ENCODE results near the gene NEK6.

The NEK6 gene

DNA sequence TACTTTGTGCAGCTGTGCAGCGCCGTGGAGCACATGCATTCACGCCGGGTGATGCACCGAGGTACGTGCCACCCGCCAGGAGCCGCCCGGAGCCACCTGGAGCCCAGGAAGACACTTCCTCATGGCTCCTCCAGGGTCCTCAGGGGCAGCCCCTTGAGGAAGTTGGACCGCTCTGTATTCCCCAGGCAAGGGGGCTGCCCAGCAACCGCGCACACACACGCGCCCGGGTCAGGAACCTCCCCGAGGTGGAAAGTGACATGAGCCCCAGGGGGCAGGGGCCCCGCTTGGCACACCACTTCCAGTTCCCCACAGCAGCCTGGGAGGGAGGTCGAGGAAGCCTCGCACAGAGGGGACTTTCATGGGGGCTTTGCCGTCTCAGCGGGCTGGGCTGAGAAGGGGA is 68.6 kb downstream of the NEK6 start:
- DNase-seq = no peak

GRCh38 chr9:124327491-124327890 is 69.7 kb downstream of the NEK6 start:
- DNase-seq = no peak

DNA sequence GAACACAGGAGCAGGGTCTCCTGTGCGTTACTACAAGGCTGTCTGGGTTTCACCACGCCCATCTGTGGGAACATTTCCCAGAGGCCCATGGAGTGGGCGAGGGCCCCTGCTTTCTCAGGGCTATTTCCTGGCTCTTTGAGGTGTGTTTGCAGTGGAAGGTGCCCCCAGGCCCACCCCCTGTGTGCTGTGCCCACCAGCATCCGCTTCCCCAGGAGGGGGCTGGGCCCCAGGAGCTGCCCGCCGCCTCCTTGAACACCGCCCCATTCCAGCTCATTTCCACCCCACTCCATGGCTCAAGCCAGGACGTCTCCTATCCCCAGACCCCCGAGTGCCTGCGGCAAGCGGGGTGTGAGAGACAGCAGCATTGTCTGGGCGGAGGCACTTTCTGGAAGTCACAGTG is 70.5 kb downstream of the NEK6 start:
- DNase-seq = no peak

DNA sequence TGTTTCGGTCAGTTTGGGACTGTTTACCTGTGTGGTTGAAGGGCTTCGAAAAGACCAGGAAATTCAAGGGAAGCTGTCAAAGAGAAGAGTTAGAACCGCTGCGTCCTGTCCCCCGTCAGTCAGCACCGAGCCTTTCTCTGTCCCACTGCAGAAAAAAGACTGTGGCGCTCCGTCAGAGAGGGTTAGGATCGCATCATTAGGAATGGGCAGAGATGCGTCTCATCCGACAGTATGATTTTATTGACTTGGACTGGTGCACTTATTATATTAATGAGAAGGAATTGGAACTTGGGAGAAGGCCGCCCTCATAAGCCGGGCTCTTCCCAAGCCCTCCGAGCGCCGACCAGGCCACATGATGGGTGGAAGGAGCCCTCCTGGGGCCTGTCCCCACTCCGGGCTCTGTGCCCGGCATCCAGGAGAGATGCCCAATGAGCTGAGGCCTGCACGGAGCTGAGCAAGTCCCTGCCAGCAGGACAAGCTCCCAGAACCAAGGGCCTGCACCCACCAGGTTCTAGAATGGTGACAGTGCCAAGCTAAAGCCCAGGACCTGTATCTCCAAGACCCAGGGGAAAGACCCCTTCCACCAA is 71.5 kb downstream of the NEK6 start:
- no peak for DNase-seq

DNA sequence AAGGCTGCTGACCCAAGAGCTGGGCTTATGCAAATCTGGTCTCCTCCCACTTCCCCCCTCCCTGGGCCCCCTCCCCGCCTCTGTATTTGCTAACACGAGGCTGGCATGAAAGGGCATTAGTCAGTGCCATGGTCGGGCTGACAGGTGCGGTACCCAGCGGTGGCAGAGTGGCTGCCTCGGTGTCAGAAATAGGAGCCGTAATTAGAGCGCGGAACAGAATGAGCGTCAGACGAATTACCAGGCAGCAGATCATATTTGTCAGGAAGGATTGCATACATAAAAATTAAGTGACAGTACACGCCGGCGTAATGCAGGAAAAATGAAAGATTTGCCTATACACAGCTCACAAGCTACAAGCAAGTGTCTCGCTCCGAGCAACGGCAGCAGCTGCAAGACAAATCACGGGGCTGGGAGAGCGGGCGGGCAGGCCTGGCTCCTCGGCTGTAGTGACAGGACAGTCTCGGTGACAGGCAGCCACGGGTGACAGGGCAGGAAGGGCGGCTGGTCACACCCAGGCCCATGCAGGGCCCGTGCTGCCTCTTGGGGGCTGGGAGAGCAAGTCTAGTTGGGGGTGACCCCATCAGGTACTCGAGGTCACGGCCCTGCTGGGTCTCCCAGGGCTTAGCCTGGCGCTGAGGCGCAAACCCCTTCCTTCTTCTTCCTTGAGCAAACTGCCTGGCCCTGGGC is 72.4 kb downstream of the NEK6 start:
- no peak for DNase-seq

GRCh38 chr9:124331580-124331979 is 73.8 kb downstream of the NEK6 start:
- DNase-seq = no peak

GRCh38 chr9:124332361-124333202 is 74.8 kb downstream of the NEK6 start:
- DNase-seq = no peak

GRCh38 chr9:124333203-124333579 is 75.4 kb downstream of the NEK6 start:
- DNase-seq = no peak

- DNase-seq = no peak
Observed at GRCh38 chr9:124334568-124335319, 77.0 kb downstream of the NEK6 start.

DNA sequence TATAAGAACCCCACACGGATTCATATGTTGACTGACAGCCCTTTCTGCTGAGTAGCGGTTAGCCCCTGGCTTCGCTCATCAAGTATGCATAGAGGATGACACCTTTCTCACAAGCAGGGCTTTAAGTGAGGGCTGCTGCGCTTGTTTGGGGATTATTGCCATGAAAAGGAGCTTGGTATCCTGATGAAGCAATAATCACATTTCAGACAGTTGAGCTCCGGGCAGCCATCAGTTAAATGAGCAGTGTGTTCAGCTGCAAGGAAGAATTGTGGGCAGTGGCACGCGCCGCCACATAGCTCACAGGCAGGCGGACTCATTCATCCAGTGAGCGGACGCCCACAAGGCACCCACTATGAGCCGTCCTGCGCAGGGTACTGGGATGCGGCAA is 77.6 kb downstream of the NEK6 start:
- no peak for DNase-seq

GRCh38 chr9:124337562-124337961 is 79.8 kb downstream of the NEK6 start:
- DNase-seq = no peak

- no peak for DNase-seq
Observed at GRCh38 chr9:124339603-124340146, 81.9 kb downstream of the NEK6 start.

- no peak for DNase-seq
Observed at GRCh38 chr9:124340219-124341069, 82.7 kb downstream of the NEK6 start.

- DNase-seq = no peak
Observed at GRCh38 chr9:124341455-124342170, 83.9 kb downstream of the NEK6 start.

DNA sequence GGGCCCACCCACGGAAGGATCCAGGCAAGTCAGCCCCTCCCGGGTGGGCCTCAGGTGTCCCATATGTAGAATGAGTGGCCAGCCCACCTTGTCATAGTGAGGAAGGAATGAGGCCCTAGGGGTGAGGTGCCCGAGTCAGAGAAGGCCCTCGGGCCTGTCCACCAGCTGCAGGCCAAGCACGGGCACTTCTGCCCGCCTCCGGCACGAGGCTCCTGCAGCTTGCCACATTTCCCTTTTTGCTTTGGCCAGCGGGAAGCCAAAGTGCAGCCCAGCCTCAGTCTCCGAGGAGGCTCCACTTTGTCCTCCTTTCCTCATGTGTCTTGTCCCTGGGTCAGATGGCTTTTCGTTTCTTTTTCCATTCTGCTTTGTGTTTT is 84.6 kb downstream of the NEK6 start:
- no peak for DNase-seq

GRCh38 chr9:124342776-124343485 is 85.2 kb downstream of the NEK6 start:
- DNase-seq = peak; percentile 94

GRCh38 chr9:124343533-124344290 is 86.0 kb downstream of the NEK6 start:
- no peak for DNase-seq

GRCh38 chr9:124344291-124345050 is 86.7 kb downstream of the NEK6 start:
- no peak for DNase-seq

- no peak for DNase-seq
Observed at GRCh38 chr9:124345063-124345462, 87.3 kb downstream of the NEK6 start.
